HG02973 (cell line): ENCODE measurements around the gene INAFM1.
"Not testable (repeated sequence)": the region's sequence is repeated elsewhere in the genome, so short reads cannot be mapped to it uniquely, and the experiment has no call there.

Experiments used
- ATAC-seq: cut with Tn5 transposase; IDR thresholded peaks from one replicate; pipeline ENCODE4 v1.9.1; 2021; ENCODE audit warnings: moderate library complexity; ENCODE audit not compliant: unreplicated experiment

INAFM1 gene

DNA sequence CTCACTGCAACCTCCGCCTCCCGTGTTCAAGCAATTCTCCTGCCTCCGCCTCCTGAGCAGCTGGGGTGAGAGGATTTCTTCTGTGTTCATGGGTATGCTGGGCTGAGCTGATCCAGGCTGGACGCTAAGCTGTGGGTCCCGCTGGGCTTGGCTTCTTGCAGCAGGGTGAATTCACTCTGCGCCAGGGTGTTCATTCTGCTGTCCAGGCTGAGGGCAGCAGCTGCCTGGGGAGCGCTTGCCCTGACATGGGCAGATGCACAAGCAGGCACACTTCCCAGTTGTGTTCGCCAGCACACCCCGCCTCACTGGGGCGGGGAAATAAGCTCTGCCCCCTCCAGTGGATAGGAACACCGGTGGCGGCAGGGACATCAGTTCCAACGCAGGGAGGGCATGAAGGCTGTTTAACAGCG is 7.3 kb upstream of the INAFM1 start:
- ATAC-seq, result no peak

GRCh38 chr19:47268028-47268427 is 6.7 kb upstream of the INAFM1 start:
- no peak for ATAC-seq

- no peak for ATAC-seq
Observed at GRCh38 chr19:47269596-47269995, 5.1 kb upstream of the INAFM1 start.

DNA sequence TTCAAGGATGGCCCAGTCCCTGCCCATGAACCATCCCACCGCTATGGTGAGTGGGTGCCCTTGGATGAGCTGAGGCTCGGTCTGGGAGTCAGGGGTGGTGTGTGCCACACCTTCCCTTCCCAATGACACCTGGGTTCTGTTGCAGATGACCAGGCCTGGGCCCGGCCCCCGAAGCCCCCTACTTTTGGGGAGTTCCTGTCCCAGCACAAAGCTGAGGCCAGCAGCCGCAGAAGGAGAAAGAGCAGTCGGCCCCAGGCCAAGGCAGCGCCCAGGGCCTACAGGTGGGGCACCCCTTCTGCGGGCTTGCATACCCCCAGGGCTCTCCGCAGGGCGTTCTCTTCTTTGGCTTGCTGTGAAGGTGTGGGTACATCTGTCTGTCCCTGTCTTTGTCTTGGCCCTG is 4.3 kb upstream of the INAFM1 start:
- ATAC-seq, result no peak

GRCh38 chr19:47271949-47272348 is 2.7 kb upstream of the INAFM1 start:
- ATAC-seq, result no peak

DNA sequence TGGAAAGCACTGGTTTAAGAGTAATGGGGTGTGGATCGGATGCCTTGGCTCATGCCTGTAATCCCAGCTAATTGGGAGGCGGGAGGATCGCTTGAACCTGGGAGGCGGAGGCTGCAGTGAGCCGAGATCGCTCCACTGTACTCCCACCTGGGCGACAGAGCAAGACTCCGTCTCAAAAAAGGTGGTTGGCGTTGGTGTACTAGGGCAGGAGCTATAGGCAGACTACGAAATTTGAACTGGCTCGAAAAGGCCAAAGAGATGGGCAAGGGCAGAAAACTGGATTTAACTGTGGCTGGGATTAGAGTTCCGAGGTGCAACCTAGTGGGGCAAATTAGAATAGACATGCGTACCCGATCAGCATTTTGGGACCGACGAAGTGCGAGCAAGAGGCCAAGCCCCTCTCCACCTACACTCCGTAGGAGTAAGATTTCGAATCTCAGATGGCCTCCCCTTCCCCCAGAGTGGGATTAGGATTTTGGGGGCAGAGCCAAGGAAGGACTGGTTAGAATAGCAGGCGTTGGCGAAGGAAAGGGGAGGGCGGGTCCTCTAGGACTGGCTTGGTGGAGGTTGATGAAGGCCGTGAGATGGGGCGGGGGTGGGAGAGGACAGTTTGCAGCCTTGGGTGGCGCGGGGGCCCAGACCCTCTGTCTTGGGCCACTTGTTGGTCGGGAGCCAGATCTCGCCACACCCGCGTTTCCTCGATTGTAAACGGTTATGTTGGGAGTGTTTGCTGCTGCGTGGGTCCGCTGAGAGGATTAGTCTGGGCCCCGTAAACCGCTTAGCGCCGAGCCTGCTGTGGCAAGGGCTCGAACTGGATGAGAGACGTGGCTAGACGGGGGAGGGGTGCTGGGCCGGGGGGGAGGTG is 2.0 kb upstream of the INAFM1 start:
- ATAC-seq, result no peak

GRCh38 chr19:47273313-47274070 is 1.2 kb upstream of the INAFM1 start:
- ATAC-seq, result peak; percentile 47

DNA sequence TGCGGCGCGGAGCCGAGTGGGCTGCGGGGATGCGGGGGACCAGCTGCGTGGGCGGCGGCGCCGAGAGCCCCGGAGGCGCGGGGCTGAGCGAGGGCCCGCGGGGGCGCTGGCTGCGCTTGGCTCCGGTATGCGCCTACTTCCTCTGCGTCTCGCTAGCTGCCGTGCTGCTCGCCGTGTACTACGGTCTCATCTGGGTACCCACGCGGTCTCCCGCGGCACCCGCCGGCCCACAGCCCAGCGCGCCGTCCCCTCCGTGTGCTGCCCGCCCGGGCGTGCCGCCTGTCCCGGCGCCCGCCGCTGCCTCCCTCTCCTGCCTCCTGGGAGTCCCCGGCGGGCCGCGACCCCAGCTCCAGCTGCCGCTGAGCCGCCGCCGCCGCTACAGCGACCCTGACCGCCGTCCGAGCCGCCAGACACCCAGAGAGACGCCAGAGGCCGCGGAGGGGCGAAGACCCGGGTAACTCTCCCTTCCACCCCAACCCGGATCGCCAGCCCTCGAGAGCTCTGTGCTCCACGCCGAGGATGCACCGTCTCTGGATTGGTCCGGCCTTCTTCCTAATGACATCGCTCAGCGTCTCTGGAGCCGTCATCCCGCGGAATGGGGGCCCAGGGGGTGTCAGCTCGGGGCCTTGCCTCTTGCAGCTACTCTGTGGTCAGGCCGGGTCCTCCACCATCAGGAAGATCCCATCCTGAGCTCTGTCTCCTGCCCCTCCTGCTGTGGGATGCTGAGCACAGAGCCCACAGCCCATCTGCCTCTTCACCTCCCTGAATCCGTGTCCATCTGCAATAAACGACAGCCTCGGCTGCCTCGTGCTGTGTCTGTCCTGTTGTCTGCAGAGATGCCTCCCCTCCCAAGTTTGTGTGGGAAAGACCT is 441 bp downstream of the INAFM1 start:
- peak; percentile 19 for ATAC-seq

DNA sequence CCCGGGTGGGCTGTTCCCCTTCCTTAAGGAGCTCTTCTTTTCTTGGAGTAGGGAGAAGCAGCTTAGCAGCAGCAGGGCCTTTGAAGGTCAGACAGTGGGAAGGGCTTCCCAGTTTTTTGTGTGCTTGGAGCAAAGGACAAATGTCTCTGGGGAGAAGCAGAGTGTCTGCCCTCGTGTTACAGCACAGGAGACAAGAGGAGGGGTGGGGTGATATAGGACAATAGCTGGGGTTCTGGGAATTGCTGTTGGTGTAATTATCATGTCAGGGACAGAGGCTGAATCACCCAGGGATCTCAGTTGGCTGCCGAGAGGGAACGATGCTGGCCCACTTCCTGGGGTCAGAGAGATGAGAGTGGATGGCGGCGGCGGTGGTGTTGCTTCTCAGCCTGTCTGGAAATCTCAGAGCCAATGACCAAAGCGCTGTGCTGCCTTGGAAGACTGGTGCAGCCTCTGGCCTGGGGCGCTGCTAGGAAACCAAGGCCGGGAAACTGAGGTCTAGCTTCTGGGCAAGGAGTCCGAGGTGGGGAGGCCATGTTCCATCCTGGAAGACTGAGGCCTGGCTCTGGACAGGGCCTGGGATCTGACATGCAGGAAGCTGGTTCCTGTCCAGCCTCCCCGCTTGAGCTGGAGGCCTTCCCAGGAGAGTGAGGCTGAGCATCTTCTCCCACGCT is 1.2 kb downstream of the INAFM1 start:
- ATAC-seq, result no peak

- ATAC-seq, result not testable (repeated sequence)
Observed at GRCh38 chr19:47276513-47276912, 1.8 kb downstream of the INAFM1 start.

DNA sequence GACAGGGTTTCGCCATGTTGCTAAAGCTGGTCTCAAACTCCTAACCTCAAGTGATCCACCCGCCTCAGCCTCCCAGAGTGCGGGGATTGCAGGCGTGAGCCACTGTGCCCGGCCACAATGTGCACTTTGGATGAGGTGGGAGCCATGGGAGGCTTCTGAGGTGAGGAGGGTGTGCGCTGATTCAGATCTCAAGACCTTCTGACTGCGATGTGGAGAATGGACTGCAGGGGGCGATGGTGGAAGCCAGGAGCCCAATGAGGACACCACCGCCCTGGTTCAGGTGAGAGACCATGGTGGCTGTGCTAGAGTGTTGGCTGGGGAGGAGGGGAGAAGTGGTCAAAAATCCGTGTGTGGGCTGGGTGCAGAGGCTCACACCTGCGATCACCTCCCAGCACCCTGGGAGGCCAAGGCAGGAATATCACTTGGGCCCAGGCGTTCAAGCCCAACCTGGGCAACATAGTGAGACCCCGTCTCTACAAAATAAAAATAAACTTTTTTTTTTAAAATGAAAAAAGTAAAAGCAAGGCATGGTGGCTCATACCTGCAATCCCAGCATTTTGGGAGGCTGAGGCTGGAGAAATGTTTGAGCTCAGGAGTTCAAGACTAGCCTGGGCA is 5.6 kb downstream of the INAFM1 start:
- ATAC-seq, result no peak

- ATAC-seq, result no peak
Observed at GRCh38 chr19:47283405-47284059, 8.8 kb downstream of the INAFM1 start.

DNA sequence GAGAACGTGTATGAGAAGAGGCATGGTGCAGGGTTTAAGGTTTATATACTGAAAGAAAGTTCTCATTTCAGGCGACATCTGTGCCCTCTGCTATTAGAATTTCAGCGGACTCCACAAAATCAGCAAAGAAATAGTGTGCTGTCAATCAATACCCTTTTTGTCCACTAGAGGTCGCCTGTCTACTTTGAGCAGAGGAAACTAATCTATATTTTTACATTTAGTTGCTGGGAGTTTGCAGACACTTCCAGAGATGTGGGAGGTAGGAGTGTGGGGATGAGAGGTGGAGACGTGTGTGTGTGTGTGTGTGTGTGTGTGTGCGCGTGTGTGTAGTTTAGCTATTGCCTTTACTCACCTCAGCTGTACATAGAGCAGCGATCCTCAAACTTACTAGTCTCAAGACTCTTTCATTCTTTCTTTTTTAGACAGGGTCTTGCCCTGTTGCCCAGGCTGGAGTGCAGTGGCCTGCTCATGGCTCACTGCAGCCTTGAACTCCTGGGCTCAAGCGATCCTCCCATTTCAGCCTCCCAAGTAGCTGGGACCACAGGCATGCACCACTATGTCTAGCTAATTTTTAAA is 9.7 kb downstream of the INAFM1 start:
- ATAC-seq, result no peak

DNA sequence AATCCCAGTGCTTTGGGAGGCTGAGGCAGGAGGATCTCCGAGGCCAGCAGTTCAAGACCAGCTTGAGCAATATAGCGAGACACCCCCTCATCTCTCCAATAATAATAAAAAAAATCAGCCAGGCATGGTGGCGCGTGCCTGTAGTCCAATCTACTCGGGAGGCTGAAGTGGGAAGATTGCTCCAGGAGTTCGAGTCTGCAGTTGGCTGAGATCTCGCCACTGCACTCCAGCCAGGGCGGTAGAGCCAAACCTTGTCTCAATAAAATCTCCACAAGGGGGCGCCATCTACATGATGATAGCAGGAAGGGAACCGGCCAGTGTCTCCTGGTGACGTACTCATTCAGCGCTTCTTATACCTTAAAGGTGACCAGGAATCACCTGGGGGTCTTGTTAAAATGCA is 21.4 kb downstream of the INAFM1 start:
- no peak for ATAC-seq

DNA sequence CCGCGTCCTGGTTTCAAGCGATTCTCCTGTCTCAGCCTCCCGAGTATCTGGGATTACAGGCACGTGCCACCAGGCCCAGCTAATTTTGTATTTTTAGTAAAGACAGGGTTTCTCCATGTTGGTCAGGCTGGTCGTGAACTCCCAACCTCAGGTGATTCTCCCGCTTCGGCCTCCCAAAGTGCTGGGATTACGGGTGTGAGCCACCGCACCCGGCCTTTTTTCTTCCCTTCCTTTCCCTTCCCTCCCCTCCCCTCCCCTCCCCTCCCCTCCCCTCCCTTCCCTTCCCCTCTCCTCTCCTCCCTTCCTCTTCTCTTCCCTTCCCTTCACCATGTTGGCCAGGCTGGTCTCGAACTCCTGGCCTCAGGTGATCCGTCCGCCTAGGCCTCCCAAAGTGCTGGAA is 26.2 kb downstream of the INAFM1 start:
- ATAC-seq, result not testable (repeated sequence)

- no peak for ATAC-seq
Observed at GRCh38 chr19:47302249-47302648, 27.6 kb downstream of the INAFM1 start.

- ATAC-seq, result no peak
Observed at GRCh38 chr19:47303966-47304365, 29.3 kb downstream of the INAFM1 start.

GRCh38 chr19:47305309-47305751 is 30.6 kb downstream of the INAFM1 start:
- no peak for ATAC-seq

DNA sequence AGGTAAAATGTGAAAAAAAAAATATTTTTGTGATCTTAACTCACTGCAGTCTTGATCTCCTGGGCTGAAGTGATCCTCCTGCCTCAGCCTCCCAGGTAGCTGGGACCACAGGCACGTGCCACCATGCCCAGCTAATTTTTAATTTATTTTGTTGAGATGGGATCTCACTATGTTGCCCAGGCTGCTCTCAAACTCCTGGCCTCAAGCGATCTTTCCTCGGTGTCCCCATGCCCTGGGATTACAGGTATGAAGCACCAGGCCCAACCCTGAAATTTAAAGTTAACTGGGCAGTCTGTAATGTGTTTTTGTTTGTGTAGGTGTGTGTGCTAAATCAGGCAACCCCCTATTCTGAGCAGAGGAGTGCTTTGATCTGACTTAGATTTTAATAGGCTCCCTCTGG is 31.6 kb downstream of the INAFM1 start:
- ATAC-seq, result no peak
